Neural crest cell (in vitro differentiated cells): ENCODE results near the gene GAGE12F. TPM values are rescaled to one million over a fixed set of nuclear protein-coding genes. Genes with fewer than 3 reads are reported as not detected.
"Not testable (repeated sequence)": the region's sequence is repeated elsewhere in the genome, so short reads cannot be mapped to it uniquely, and the experiment has no call there.

ENCODE experiments used
- DNase-seq: peaks from one replicate; pipeline ENCODE4 v3.0.0; 2021; ENCODE audit warnings: low read depth, mixed read lengths, low spot score
- H3K27ac Mint-ChIP-seq: one replicate; pipeline ENCODE4 v1.8.0; 2021; ENCODE audit warnings: mild to moderate bottlenecking, mixed read lengths; ENCODE audit not compliant: unreplicated experiment
- H3K27me3 Mint-ChIP-seq: 2 replicates; pipeline ENCODE4 v1.8.0; 2021; ENCODE audit warnings: low read depth, mild to moderate bottlenecking, mixed read lengths
- H3K36me3 Mint-ChIP-seq: 2 replicates; pipeline ENCODE4 v1.8.0; 2021; ENCODE audit warnings: low read depth, mild to moderate bottlenecking, mixed read lengths
- H3K4me1 Mint-ChIP-seq: 2 replicates; pipeline ENCODE4 v1.8.0; 2021; ENCODE audit warnings: mixed read lengths
- H3K4me3 Mint-ChIP-seq: one replicate; pipeline ENCODE4 v1.8.0; 2021; ENCODE audit warnings: mild to moderate bottlenecking, mixed read lengths
- H3K9me3 Mint-ChIP-seq: 2 replicates; pipeline ENCODE4 v1.8.0; 2021; ENCODE audit warnings: mixed read lengths
- long read RNA-seq: library from polyadenylated mRNA; unstranded; transcript quantifications from one replicate; pipeline ENCODE4 v2.0.0, GENCODE V29; 2020
- total RNA-seq: library from RNA; stranded (reverse); gene quantifications from 2 replicates; pipeline ENCODE4 v1.2.1, GENCODE V29; 2021

The GAGE12F gene
- not detected in 2 replicates for total RNA-seq
- long read RNA-seq = 0 reads

- H3K36me3 Mint-ChIP-seq, H3K9me3 Mint-ChIP-seq, DNase-seq, H3K27me3 Mint-ChIP-seq, H3K4me3 Mint-ChIP-seq, H3K27ac Mint-ChIP-seq, H3K4me1 Mint-ChIP-seq: not testable (repeated sequence)
These were observed at the start of gene GAGE12F for GRCh38 chrX:49560542-49560941. TSS of gene GAGE12F (plus strand) at chrX:49560842. CDS start at chrX:49561997, 1,155 bp downstream.

- not testable (repeated sequence) for H3K4me1 Mint-ChIP-seq, H3K4me3 Mint-ChIP-seq, H3K36me3 Mint-ChIP-seq, DNase-seq, H3K27ac Mint-ChIP-seq, H3K27me3 Mint-ChIP-seq, H3K9me3 Mint-ChIP-seq
These were observed 28.8 kb upstream of the GAGE12F start, which contains the start of gene GAGE12C for GRCh38 chrX:49531877-49532276. TSS of gene GAGE12C (plus strand) at chrX:49532177. CDS start at chrX:49533332, 1,155 bp downstream.

- H3K27me3 Mint-ChIP-seq, H3K4me3 Mint-ChIP-seq, H3K4me1 Mint-ChIP-seq, H3K27ac Mint-ChIP-seq, H3K36me3 Mint-ChIP-seq, H3K9me3 Mint-ChIP-seq, DNase-seq: not testable (repeated sequence)
These were observed 19.2 kb upstream of the GAGE12F start, which contains the start of gene GAGE12D for GRCh38 chrX:49541433-49541832. TSS of gene GAGE12D (plus strand) at chrX:49541733. CDS start at chrX:49542888, 1,155 bp downstream.

DNA sequence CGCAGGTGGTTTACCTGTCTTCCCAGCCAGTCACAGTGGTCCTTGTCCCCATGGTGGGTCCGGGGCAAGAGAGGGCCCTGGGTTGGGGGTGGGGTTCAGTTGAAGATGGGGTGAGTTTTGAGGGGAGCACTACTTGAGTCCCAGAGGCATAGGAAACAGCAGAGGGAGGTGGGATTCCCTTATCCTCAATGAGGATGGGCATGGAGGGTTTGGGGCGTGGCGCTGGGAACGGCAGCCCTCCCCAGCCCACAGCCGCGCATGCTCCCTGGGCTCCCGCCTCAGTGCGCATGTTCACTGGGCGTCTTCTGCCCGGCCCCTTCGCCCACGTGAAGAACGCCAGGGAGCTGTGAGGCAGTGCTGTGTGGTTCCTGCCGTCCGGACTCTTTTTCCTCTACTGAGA lies 9.7 kb upstream of the GAGE12F start, which contains the start of gene GAGE12E:
Gene GAGE12E, plus strand, starts transcription at position 301 of the 400 bp plus-strand sequence. CDS start 1,155 bp downstream, outside the sequence.
- H3K36me3 Mint-ChIP-seq, H3K4me3 Mint-ChIP-seq, H3K4me1 Mint-ChIP-seq, DNase-seq, H3K27ac Mint-ChIP-seq, H3K27me3 Mint-ChIP-seq, H3K9me3 Mint-ChIP-seq: not testable (repeated sequence)

GRCh38 chrX:49568728-49569127 lies 8.1 kb downstream of the GAGE12F start:
- not testable (repeated sequence) for H3K27me3 Mint-ChIP-seq, H3K36me3 Mint-ChIP-seq, H3K27ac Mint-ChIP-seq, H3K4me3 Mint-ChIP-seq, DNase-seq, H3K4me1 Mint-ChIP-seq, H3K9me3 Mint-ChIP-seq

GRCh38 chrX:49569152-49569551 lies 8.5 kb downstream of the GAGE12F start:
- H3K4me3 Mint-ChIP-seq, H3K36me3 Mint-ChIP-seq, H3K4me1 Mint-ChIP-seq: not testable (repeated sequence)

DNA sequence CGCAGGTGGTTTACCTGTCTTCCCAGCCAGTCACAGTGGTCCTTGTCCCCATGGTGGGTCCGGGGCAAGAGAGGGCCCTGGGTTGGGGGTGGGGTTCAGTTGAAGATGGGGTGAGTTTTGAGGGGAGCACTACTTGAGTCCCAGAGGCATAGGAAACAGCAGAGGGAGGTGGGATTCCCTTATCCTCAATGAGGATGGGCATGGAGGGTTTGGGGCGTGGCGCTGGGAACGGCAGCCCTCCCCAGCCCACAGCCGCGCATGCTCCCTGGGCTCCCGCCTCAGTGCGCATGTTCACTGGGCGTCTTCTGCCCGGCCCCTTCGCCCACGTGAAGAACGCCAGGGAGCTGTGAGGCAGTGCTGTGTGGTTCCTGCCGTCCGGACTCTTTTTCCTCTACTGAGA lies 9.5 kb downstream of the GAGE12F start, which contains the start of gene GAGE12G:
Gene GAGE12G, plus strand, starts transcription at position 301 of the 400 bp plus-strand sequence. CDS start 1,155 bp downstream, outside the sequence.
- H3K4me3 Mint-ChIP-seq, DNase-seq, H3K27me3 Mint-ChIP-seq, H3K27ac Mint-ChIP-seq, H3K36me3 Mint-ChIP-seq, H3K9me3 Mint-ChIP-seq, H3K4me1 Mint-ChIP-seq: not testable (repeated sequence)

More at GRCh38 chrX:49569152-49569551, 8.5 kb downstream of the GAGE12F start:
- not testable (repeated sequence) for DNase-seq, H3K27me3 Mint-ChIP-seq, H3K27ac Mint-ChIP-seq, H3K9me3 Mint-ChIP-seq

DNA sequence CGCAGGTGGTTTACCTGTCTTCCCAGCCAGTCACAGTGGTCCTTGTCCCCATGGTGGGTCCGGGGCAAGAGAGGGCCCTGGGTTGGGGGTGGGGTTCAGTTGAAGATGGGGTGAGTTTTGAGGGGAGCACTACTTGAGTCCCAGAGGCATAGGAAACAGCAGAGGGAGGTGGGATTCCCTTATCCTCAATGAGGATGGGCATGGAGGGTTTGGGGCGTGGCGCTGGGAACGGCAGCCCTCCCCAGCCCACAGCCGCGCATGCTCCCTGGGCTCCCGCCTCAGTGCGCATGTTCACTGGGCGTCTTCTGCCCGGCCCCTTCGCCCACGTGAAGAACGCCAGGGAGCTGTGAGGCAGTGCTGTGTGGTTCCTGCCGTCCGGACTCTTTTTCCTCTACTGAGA lies 19.0 kb downstream of the GAGE12F start, which contains the start of gene GAGE12H:
Gene GAGE12H, plus strand, starts transcription at position 301 of the 400 bp plus-strand sequence. CDS start 1,155 bp downstream, outside the sequence.
- not testable (repeated sequence) for DNase-seq, H3K36me3 Mint-ChIP-seq, H3K27me3 Mint-ChIP-seq, H3K4me3 Mint-ChIP-seq, H3K4me1 Mint-ChIP-seq, H3K27ac Mint-ChIP-seq, H3K9me3 Mint-ChIP-seq

DNA sequence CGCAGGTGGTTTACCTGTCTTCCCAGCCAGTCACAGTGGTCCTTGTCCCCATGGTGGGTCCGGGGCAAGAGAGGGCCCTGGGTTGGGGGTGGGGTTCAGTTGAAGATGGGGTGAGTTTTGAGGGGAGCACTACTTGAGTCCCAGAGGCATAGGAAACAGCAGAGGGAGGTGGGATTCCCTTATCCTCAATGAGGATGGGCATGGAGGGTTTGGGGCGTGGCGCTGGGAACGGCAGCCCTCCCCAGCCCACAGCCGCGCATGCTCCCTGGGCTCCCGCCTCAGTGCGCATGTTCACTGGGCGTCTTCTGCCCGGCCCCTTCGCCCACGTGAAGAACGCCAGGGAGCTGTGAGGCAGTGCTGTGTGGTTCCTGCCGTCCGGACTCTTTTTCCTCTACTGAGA lies 28.6 kb downstream of the GAGE12F start, which contains the start of gene GAGE2A:
Gene GAGE2A, plus strand, starts transcription at position 301 of the 400 bp plus-strand sequence. CDS start 1,155 bp downstream, outside the sequence.
- H3K4me3 Mint-ChIP-seq, H3K4me1 Mint-ChIP-seq, DNase-seq, H3K27ac Mint-ChIP-seq, H3K9me3 Mint-ChIP-seq, H3K27me3 Mint-ChIP-seq, H3K36me3 Mint-ChIP-seq: not testable (repeated sequence)

DNA sequence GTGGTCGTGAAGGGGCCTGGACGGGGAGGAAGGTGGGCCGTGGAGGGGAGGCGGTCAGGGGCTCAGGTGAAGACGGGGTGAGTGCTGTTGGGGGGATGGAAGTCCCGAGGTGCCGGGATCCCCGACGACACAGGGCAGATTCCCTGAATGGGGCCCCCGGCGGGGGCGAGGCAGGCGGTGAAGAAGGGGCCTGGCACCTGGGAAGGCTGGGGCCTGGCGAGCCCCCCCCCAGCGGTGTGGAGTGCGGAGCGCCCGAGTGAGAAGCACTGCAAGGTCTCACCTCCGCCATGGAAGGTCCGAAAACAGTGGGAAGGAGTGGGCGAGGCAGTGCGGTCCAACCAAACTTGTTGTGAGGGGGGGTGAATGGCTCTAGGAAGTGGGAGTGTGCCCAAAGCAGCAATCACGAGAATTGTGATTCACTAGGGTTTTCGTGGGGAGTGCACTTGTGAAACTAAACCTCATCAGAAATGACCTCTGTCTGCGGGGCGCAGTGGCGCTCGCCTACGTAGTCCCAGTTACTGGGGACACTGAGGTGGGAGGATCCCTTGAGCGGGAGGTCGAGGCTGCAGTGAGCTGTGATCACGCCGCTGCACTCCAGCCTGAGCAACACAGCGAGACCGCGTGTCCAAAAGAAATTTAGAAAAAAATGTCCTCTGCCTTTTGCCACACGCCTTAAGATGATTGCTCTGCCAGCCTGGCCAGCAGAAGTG lies 29.3 kb downstream of the GAGE12F start:
- not testable (repeated sequence) for H3K27ac Mint-ChIP-seq

DNA sequence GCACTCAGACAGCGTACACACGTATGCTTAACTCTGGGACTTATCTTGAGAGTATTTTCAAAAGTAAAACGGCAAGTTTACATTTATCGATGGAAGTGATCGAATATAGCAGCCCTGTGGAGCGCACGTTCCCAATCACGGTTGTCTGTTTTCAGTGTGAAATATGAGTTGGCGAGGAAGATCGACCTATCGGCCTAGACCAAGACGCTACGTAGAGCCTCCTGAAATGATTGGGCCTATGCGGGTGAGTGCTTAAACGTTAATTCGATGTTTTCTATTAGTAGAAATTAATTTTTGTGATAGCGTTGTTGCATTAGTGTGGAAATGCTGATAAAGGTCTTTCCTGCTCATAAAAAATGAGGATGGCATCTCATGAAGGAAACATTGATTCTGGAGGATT lies 29.8 kb downstream of the GAGE12F start:
- DNase-seq, H3K27ac Mint-ChIP-seq, H3K27me3 Mint-ChIP-seq, H3K36me3 Mint-ChIP-seq, H3K4me1 Mint-ChIP-seq, H3K4me3 Mint-ChIP-seq, H3K9me3 Mint-ChIP-seq: not testable (repeated sequence)

More for the DNA sequence above, 29.3 kb downstream of the GAGE12F start:
- not testable (repeated sequence) for H3K9me3 Mint-ChIP-seq, H3K4me3 Mint-ChIP-seq, H3K27me3 Mint-ChIP-seq, H3K4me1 Mint-ChIP-seq, H3K36me3 Mint-ChIP-seq
- peak; percentile 1 for DNase-seq

DNA sequence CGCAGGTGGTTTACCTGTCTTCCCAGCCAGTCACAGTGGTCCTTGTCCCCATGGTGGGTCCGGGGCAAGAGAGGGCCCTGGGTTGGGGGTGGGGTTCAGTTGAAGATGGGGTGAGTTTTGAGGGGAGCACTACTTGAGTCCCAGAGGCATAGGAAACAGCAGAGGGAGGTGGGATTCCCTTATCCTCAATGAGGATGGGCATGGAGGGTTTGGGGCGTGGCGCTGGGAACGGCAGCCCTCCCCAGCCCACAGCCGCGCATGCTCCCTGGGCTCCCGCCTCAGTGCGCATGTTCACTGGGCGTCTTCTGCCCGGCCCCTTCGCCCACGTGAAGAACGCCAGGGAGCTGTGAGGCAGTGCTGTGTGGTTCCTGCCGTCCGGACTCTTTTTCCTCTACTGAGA lies 38.1 kb downstream of the GAGE12F start, which contains the start of gene GAGE1:
Gene GAGE1, plus strand, starts transcription at position 301 of the 400 bp plus-strand sequence. CDS start 1,155 bp downstream, outside the sequence.
- H3K27me3 Mint-ChIP-seq, H3K4me3 Mint-ChIP-seq, H3K9me3 Mint-ChIP-seq, H3K36me3 Mint-ChIP-seq, H3K27ac Mint-ChIP-seq, H3K4me1 Mint-ChIP-seq, DNase-seq: not testable (repeated sequence)
